Gastrocnemius medialis (tissue), 4 donors: ENCODE results near the gene GIT2. TPM values are rescaled to one million over a fixed set of nuclear protein-coding genes. Genes with fewer than 3 reads are reported as not detected.

Source experiments
- ATAC-seq, 2 donors: fragments of 150-250 bp; one replicate each; pipeline ENCODE4 v1.9.1; 2016
- DNase-seq, 2 donors: peaks; one replicate each; pipeline ENCODE4 v3.0.0-alpha.2; 2019
- H3K27ac ChIP-seq, 4 donors: fragments of 200-600 bp; sonication (generic); 1 replicate in 1 of 4; 2 replicates in 3 of 4; pipeline ENCODE4 v1.5.1; 2016 to 2018; ENCODE audit warnings: mild to moderate bottlenecking in 2 of 4, moderate library complexity in 1 of 4
- H3K27me3 ChIP-seq, 3 donors: fragments of 200-600 bp; sonication (generic) in 2 of 3; 1 replicate in 1 of 3; 2 replicates in 2 of 3; pipeline versions ENCODE4 v1.5.1 to v1.6.0; 2016 to 2019; ENCODE audit warnings: mild to moderate bottlenecking in 1 of 3, moderate library complexity in 1 of 3
- H3K36me3 ChIP-seq, 2 donors: fragments of 200-600 bp; sonication (generic) in 1 of 2; one replicate each; pipeline ENCODE4 v1.5.1; 2017 to 2018
- H3K4me1 ChIP-seq, 2 donors: fragments of 200-600 bp; sonication (generic) in 1 of 2; one replicate each; pipeline ENCODE4 v1.5.1; 2016 to 2017; ENCODE audit warnings: mild to moderate bottlenecking in 2 of 2
- H3K4me3 ChIP-seq, 4 donors: fragments of 200-600 bp; sonication (generic) in 3 of 4; 1 replicate in 1 of 4; 2 replicates in 3 of 4; pipeline ENCODE4 v1.5.1; 2016 to 2019; ENCODE audit warnings: mild to moderate bottlenecking in 2 of 4
- H3K9me3 ChIP-seq, 3 donors: fragments of 200-600 bp; sonication (generic) in 2 of 3; 1 replicate in 1 of 3; 2 replicates in 2 of 3; pipeline ENCODE4 v1.5.1; 2016 to 2019
- POLR2A ChIP-seq, 2 donors: fragments of 450-650 bp; IDR thresholded peaks; one replicate each; pipeline ENCODE4 v1.6.1; 2017; ENCODE audit warnings: antibody characterized with exemption in 2 of 2, mild to moderate bottlenecking in 2 of 2, moderate library complexity in 2 of 2
- in situ Hi-C, 4 donors: fragments of 200-750 bp; cut with MboI; loops; one replicate each; pipeline versions ENCODE4 v1.15.0 to v1.8.0; 2017; ENCODE audit warnings: low sequenced_read_pairs in 4 of 4
- intact Hi-C: fragments of 100-400 bp; cut with DNase I; formaldehyde crosslinking; loops from one replicate; pipeline ENCODE4 v1.15.1; 2023; ENCODE audit warnings: low total_unique reads
- total RNA-seq, 4 donors: library from RNA; depleted of rRNA; stranded (reverse); fragments of >200 nt; gene quantifications; one replicate each; pipeline versions ENCODE4 v1.1.0 to v1.2.3, GENCODE V29; 2016
- TF ChIP-seq, protein P1 (sequence below), 5 experiments: fragments of 450-650 bp in 3 of 5; fragments of 200-600 bp in 2 of 5; sonication (generic) in 2 of 5; IDR thresholded peaks in 4 of 5; conservative IDR thresholded peaks in 1 of 5; 1 replicate in 4 of 5; 2 replicates in 1 of 5; pipeline ENCODE4 v1.5.1; 2016 to 2019; ENCODE audit warnings: antibody characterized with exemption in 5 of 5, mild to moderate bottlenecking in 3 of 5, moderate library complexity in 3 of 5

Gene GIT2
- total RNA-seq, 4 donors from 2014 or later: 23.4 to 32.1 (median 23.6) TPM

DNA sequence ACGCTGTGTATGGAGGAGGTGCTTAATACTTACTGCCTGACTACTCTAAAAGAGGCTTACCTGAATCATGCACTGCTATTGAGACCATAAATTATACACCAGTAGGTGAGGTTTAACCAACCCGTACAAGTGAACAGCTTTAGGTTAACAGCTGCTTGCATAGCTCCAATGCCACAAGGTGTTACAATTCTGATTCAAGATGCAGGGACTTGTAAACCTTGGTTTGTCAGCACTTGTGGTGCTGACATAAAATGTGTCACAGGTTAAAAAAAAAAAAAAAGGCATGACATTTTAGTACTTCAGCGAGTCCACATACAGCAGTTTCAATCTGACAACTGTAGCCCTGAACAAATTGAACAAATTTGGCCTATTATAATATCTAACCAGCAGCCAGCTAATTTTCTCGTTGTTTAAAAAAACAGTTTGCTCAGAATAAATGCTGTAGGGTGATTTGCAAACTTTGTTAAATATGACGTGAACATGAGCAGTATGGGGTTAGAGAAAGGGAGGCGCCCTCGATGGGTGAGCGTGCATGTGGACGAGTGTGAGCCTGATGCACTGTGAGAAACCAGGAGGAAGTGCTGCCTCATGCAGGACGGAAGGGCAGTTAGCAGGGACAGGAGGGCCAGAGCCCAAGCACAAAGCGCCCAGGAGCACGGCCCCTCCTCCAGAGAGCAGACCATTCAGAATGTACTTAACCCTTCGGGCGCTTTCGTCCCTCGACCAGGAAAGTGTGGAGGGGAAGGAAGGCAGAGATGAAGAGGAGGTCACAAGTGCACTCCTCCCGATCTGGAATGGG is 51.4 kb downstream of the GIT2 start:
- in situ Hi-C loops: no loop called here

DNA sequence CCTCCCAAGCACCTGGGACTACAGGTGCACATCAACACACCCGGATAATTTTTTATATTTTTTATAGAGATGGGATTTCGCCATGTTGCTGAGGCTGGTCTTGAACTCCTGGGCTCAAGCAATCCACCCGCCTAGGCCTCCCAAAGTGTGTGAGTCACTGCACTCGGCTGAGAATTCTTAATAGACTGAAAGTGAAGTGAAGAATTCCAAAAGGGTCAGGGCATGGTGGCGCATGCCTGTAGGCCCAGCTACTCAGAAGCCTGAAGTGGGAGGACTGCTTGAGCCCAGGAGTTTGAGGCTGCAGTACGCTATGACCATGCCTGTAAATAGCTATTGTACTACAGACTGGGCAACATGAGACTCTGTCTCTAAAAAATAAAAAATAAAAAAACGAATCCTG is 52.4 kb downstream of the GIT2 start:
- intact Hi-C loops (no loop called here), in situ Hi-C loops (no loop called here)
- Histone ChIP-seq H3K27me3 (no peaks in the 10 kb centered on the region), H3K27ac (no peak overlapping the region), H3K4me3 (no peak overlapping the region), H3K4me1 (peaks cover 10 to 21% of the 10 kb centered on the region in 2 donors), H3K9me3 (no peaks in the 10 kb centered on the region), H3K36me3 (peaks cover 0 to 15% of the 10 kb centered on the region in 2 donors)
- TF ChIP-seq, protein P1, sequence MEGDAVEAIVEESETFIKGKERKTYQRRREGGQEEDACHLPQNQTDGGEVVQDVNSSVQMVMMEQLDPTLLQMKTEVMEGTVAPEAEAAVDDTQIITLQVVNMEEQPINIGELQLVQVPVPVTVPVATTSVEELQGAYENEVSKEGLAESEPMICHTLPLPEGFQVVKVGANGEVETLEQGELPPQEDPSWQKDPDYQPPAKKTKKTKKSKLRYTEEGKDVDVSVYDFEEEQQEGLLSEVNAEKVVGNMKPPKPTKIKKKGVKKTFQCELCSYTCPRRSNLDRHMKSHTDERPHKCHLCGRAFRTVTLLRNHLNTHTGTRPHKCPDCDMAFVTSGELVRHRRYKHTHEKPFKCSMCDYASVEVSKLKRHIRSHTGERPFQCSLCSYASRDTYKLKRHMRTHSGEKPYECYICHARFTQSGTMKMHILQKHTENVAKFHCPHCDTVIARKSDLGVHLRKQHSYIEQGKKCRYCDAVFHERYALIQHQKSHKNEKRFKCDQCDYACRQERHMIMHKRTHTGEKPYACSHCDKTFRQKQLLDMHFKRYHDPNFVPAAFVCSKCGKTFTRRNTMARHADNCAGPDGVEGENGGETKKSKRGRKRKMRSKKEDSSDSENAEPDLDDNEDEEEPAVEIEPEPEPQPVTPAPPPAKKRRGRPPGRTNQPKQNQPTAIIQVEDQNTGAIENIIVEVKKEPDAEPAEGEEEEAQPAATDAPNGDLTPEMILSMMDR (IDR thresholded peaks at IDR 0.05 in 4 of 5, conservative IDR thresholded peaks at IDR 0.05 in 1 of 5): no peak
- no peak for TF ChIP-seq POLR2A (IDR thresholded peaks at IDR 0.05)
- DNase-seq: no peak
- ATAC-seq: no peak

More for the DNA sequence above, 51.4 kb downstream of the GIT2 start:
- Histone ChIP-seq H3K4me1 (peaks cover 19 to 31% of the 10 kb centered on the region in 2 donors), H3K27me3 (no peaks in the 10 kb centered on the region), H3K4me3 (no peak overlapping the region), H3K27ac (no peak overlapping the region), H3K36me3 (peaks cover 0 to 10% of the 10 kb centered on the region in 2 donors), H3K9me3 (no peaks in the 10 kb centered on the region)
- intact Hi-C loops: no loop called here
- DNase-seq (no peak), ATAC-seq (no peak)
- TF ChIP-seq, protein P1 (IDR thresholded peaks at IDR 0.05 in 4 of 5, conservative IDR thresholded peaks at IDR 0.05 in 1 of 5): no peak
- no peak for TF ChIP-seq POLR2A (IDR thresholded peaks at IDR 0.05)

DNA sequence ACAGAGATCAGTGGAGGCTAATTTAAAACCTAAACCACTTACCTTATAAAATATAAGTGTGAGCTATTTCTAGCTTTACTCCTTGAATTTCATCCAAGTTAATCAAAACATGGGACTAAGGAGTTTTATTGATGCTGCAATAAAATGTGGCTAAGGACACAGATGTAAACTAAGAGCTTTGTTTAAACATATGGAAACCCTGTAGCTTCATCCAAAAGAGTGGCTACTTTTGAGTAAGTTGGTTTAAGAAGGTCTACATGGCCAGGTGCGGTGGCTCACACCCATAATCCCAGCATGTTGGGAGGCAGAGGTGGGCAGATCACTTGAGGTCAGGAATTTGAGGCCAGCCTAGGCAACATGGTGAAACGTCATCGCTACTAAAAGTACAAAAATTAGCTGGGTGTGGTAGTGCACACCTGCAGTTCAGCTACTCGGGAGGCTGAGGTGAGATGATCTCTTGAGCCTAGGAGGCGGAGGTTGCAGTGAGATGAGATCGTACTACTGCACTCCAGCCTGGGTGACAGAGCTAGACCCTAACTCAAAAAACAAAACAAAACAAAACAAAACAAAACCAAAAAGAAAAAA is 55.7 kb downstream of the GIT2 start:
- in situ Hi-C loops (no loop called here), intact Hi-C loops (no loop called here)
- Histone ChIP-seq H3K9me3 (no peaks in the 10 kb centered on the region), H3K4me3 (no peak overlapping the region), H3K4me1 (no peaks in the 10 kb centered on the region), H3K36me3 (peaks cover 0 to 48% of the 10 kb centered on the region in 2 donors), H3K27ac (no peak overlapping the region), H3K27me3 (no peaks in the 10 kb centered on the region)
- ATAC-seq: no peak
- no peak for DNase-seq
- TF ChIP-seq, protein P1 (IDR thresholded peaks at IDR 0.05 in 4 of 5, conservative IDR thresholded peaks at IDR 0.05 in 1 of 5): no peak
- TF ChIP-seq POLR2A (IDR thresholded peaks at IDR 0.05): no peak

DNA sequence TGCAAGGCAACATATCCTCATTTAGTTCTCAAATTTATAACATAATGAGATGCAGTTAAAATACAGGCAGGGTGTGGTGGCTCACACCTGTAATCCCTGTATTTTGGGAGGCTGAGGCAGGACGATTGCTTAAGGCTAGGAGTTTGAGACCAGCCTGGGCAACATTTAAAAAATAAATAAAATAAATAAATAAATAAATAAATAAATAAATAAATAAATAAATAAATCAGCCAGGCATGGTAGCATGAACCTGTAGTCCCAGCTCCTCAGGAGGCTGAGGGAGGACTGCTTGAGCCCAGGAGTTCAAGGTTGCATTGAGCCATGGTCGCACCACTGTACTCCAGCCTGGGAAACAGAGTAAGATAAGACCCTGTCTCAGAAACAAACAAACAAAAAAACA is 56.7 kb downstream of the GIT2 start:
- Histone ChIP-seq H3K4me1 (no peaks in the 10 kb centered on the region), H3K4me3 (no peak overlapping the region), H3K27ac (no peak overlapping the region), H3K9me3 (no peaks in the 10 kb centered on the region), H3K36me3 (peaks cover 0 to 52% of the 10 kb centered on the region in 2 donors), H3K27me3 (no peaks in the 10 kb centered on the region)
- no peak for ATAC-seq
- intact Hi-C loops: no loop called here
- TF ChIP-seq POLR2A (IDR thresholded peaks at IDR 0.05): no peak
- TF ChIP-seq, protein P1 (IDR thresholded peaks at IDR 0.05 in 4 of 5, conservative IDR thresholded peaks at IDR 0.05 in 1 of 5): no peak
- in situ Hi-C loops: no loop called here
- DNase-seq: no peak
